ENCODE results near the gene FAM216B. TPM values are rescaled to one million over a fixed set of nuclear protein-coding genes. Genes with fewer than 3 reads are reported as not detected.

FAM216B gene
- total RNA-seq: not detected
- polyA plus RNA-seq (2013, experiment 1 of 2): not detected
- polyA plus RNA-seq (2013, experiment 2 of 2): not detected
- long read RNA-seq, experiment 1: 0 reads
- long read RNA-seq, experiment 2: 0 reads
- long read RNA-seq, experiment 3: 0 reads
- long read RNA-seq, experiment 4: 0 reads

DNA sequence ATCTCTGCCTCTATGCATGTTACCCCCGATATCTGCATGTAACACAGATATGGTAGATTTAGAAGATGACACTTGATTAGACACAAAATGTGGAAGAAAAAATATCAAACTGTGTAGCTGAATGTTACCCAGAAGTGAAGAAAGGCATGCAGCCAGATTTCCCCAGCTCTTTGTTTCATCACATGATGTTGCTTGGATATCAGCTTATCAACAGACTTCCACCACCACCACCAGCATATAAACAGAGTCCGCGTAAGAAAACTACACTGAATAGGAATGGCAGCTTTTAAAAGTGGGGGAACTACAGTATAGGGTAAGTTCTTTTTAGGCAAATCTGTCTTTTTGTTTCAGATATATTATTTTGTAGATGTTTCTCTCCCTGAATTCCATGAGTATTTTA, at the start of gene FAM216B:
Gene FAM216B, plus strand, starts transcription at position 233 of the 400 bp plus-strand sequence. CDS start 2,484 bp downstream, outside the sequence.
- peaks cover 2% of the 10 kb centered on the region for H3K9me3 Mint-ChIP-seq
- H3K27me3 ChIP-seq (ENCODE audit: control insufficient read depth, insufficient read depth, low read length, poor library complexity, severe bottlenecking): no peaks in the 10 kb centered on the region
- H3K4me1 ChIP-seq (ENCODE audit: control insufficient read depth, insufficient read depth, low read length): no peaks in the 10 kb centered on the region
- H3K36me3 Mint-ChIP-seq (ENCODE audit: low read depth): no peaks in the 10 kb centered on the region
- no peak within 1 kb of the TSS for H3K27ac ChIP-seq (ENCODE audit: low read depth, low read length)
- H3K4me3 ChIP-seq (ENCODE audit: low read length): no peak within 1 kb of the TSS
- TF ChIP-seq, protein P1, sequence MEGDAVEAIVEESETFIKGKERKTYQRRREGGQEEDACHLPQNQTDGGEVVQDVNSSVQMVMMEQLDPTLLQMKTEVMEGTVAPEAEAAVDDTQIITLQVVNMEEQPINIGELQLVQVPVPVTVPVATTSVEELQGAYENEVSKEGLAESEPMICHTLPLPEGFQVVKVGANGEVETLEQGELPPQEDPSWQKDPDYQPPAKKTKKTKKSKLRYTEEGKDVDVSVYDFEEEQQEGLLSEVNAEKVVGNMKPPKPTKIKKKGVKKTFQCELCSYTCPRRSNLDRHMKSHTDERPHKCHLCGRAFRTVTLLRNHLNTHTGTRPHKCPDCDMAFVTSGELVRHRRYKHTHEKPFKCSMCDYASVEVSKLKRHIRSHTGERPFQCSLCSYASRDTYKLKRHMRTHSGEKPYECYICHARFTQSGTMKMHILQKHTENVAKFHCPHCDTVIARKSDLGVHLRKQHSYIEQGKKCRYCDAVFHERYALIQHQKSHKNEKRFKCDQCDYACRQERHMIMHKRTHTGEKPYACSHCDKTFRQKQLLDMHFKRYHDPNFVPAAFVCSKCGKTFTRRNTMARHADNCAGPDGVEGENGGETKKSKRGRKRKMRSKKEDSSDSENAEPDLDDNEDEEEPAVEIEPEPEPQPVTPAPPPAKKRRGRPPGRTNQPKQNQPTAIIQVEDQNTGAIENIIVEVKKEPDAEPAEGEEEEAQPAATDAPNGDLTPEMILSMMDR (conservative IDR thresholded peaks at IDR 0.05): no peak
- no peak within 1 kb of the TSS for H3K4me3 Mint-ChIP-seq
- WGBS, 2 experiments (ENCODE audit: insufficient coverage in 1 of 2, insufficient read length in 1 of 2): 90 to 97% methylated on average over 1 to 3 of the region's 3 CpGs
- H3K9ac ChIP-seq (ENCODE audit: extremely low read depth, low read length, poor library complexity, severe bottlenecking): no peak within 1 kb of the TSS
- H3K4me1 Mint-ChIP-seq: peaks cover 8% of the 10 kb centered on the region
- DNase-seq: no peak
- no peak within 1 kb of the TSS for H3K27ac Mint-ChIP-seq
- no peaks in the 10 kb centered on the region for H3K36me3 ChIP-seq (ENCODE audit: control insufficient read depth, insufficient read depth, low read length)
- peaks cover 2% of the 10 kb centered on the region for H3K27me3 Mint-ChIP-seq (ENCODE audit: insufficient read depth)
- H3K9me3 ChIP-seq (ENCODE audit: control insufficient read depth, low read length): peaks cover 4% of the 10 kb centered on the region

DNA sequence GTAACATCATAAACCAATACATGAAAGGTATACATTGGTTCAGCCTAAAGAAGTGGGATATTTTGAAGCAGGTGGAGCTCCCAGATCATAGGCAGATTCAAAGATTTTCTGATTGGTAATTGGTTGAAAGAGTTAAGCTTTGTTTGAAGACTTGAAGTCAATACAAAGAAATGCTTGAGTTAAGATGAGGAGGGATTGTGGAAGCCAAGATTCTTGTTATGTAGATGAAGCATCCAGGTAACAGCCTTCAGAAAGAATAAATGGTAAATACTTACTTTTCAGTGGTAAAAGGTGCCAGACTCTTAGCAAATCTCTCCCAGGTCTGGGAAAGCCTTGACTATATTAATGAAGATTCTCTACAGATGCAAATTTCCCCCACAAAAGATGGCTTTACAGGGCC, 49.3 kb upstream of the FAM216B start:
- Histone ChIP-seq H3K4me1 (ENCODE audit: control insufficient read depth, insufficient read depth, low read length) (no peaks in the 10 kb centered on the region), H3K9ac (ENCODE audit: extremely low read depth, low read length, poor library complexity, severe bottlenecking) (no peak overlapping the region), H3K36me3 (ENCODE audit: control insufficient read depth, insufficient read depth, low read length) (no peaks in the 10 kb centered on the region), H3K27me3 (ENCODE audit: control insufficient read depth, insufficient read depth, low read length, poor library complexity, severe bottlenecking) (no peaks in the 10 kb centered on the region), H3K27ac (ENCODE audit: low read depth, low read length) (no peak overlapping the region), H3K9me3 (ENCODE audit: control insufficient read depth, low read length) (no peaks in the 10 kb centered on the region), H3K4me3 (ENCODE audit: low read length) (no peak overlapping the region)
- TF ChIP-seq, protein P1 (conservative IDR thresholded peaks at IDR 0.05): no peak
- no peak for DNase-seq
- Mint-ChIP-seq H3K27ac (no peak overlapping the region), H3K9me3 (no peaks in the 10 kb centered on the region), H3K27me3 (ENCODE audit: insufficient read depth) (no peaks in the 10 kb centered on the region), H3K36me3 (ENCODE audit: low read depth) (no peaks in the 10 kb centered on the region), H3K4me3 (no peak overlapping the region), H3K4me1 (peaks cover 20% of the 10 kb centered on the region)

DNA sequence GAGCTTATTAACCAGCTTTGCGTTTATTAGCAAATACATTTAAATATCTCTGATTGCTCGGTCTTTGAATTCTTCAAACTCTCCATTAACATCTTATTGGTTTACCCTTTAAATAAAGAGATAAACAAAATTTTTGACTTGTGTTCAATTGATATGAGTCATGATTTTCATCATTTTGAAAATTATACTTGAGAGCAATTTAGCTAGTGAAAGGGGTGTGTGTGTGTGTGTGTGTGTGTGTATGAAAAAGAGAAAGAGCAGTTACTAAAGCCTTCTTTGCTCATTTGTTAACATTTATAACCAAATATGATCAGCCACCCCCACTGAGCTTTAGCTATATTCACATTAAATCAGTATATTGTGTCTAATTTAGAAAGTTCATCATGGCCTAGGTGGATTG, 48.3 kb upstream of the FAM216B start:
- Mint-ChIP-seq H3K4me3 (no peak overlapping the region), H3K9me3 (no peaks in the 10 kb centered on the region), H3K4me1 (peaks cover 20% of the 10 kb centered on the region), H3K27me3 (ENCODE audit: insufficient read depth) (no peaks in the 10 kb centered on the region), H3K36me3 (ENCODE audit: low read depth) (no peaks in the 10 kb centered on the region), H3K27ac (no peak overlapping the region)
- Histone ChIP-seq H3K4me1 (ENCODE audit: control insufficient read depth, insufficient read depth, low read length) (no peaks in the 10 kb centered on the region), H3K9me3 (ENCODE audit: control insufficient read depth, low read length) (no peaks in the 10 kb centered on the region), H3K4me3 (ENCODE audit: low read length) (no peak overlapping the region), H3K36me3 (ENCODE audit: control insufficient read depth, insufficient read depth, low read length) (no peaks in the 10 kb centered on the region), H3K27ac (ENCODE audit: low read depth, low read length) (no peak overlapping the region), H3K27me3 (ENCODE audit: control insufficient read depth, insufficient read depth, low read length, poor library complexity, severe bottlenecking) (no peaks in the 10 kb centered on the region), H3K9ac (ENCODE audit: extremely low read depth, low read length, poor library complexity, severe bottlenecking) (no peak overlapping the region)
- DNase-seq: no peak
- 94% methylated on average over 2 of the region's 2 CpGs; no CpG with 5 or more reads in 1 of the 2 experiments for WGBS, 2 experiments (ENCODE audit: insufficient coverage in 1 of 2, insufficient read length in 1 of 2)
- TF ChIP-seq, protein P1 (conservative IDR thresholded peaks at IDR 0.05): no peak
